OCI-LY1 (cell line): Measurements from ENCODE around the gene CENPT.

Source experiments
- H2AFZ ChIP-seq: fragments of 200-600 bp; sonication (generic), shearing (Covaris generic); 2 replicates; pipeline ENCODE4 v1.6.0; 2014; ENCODE audit warnings: antibody characterized with exemption, mild to moderate bottlenecking, low read length
- H3F3A ChIP-seq: fragments of 200-600 bp; sonication (generic), shearing (Covaris generic); 2 replicates; pipeline ENCODE4 v1.6.0; 2014; ENCODE audit warnings: mild to moderate bottlenecking, antibody characterized with exemption, low read length, moderate library complexity; ENCODE audit not compliant: insufficient read depth
- H3K27ac ChIP-seq: fragments of 200-600 bp; sonication (generic); 2 replicates; pipeline ENCODE4 v1.5.1; 2014; ENCODE audit warnings: low read length, mixed run types, mild to moderate bottlenecking, low read depth; ENCODE audit not compliant: poor library complexity, severe bottlenecking
- H3K27me3 ChIP-seq: fragments of 200-600 bp; sonication (generic); 2 replicates; pipeline ENCODE4 v1.6.0; 2014; ENCODE audit warnings: antibody characterized with exemption, mild to moderate bottlenecking, low read length, moderate library complexity; ENCODE audit not compliant: insufficient read depth
- H3K36me3 ChIP-seq: fragments of 200-600 bp; sonication (generic); 2 replicates; pipeline ENCODE4 v1.6.1; 2014; ENCODE audit warnings: mild to moderate bottlenecking, antibody characterized with exemption, low read length, moderate library complexity, mixed read lengths; ENCODE audit not compliant: insufficient read depth
- H3K4me1 ChIP-seq: fragments of 200-600 bp; sonication (generic); 2 replicates; pipeline ENCODE4 v1.5.1; 2014; ENCODE audit warnings: mild to moderate bottlenecking, low read length, moderate library complexity; ENCODE audit not compliant: insufficient read depth, severe bottlenecking
- H3K4me2 ChIP-seq: fragments of 200-600 bp; sonication (generic), shearing (Covaris generic); 2 replicates; pipeline ENCODE4 v1.6.1; 2014; ENCODE audit warnings: low read length
- H3K4me3 ChIP-seq: fragments of 200-600 bp; sonication (generic); 2 replicates; pipeline ENCODE4 v1.5.1; 2014; ENCODE audit warnings: low read length, low read depth, mild to moderate bottlenecking, mixed read lengths; ENCODE audit not compliant: poor library complexity, severe bottlenecking
- H3K79me2 ChIP-seq: fragments of 200-600 bp; shearing (Covaris generic); 2 replicates; pipeline ENCODE4 v1.6.1; 2016; ENCODE audit warnings: mixed run types, low read length, mixed read lengths; ENCODE audit not compliant: insufficient read depth
- H3K9ac ChIP-seq: fragments of 200-600 bp; sonication (generic), shearing (Covaris generic); 2 replicates; pipeline ENCODE4 v1.6.1; 2014; ENCODE audit warnings: mild to moderate bottlenecking, low read length, mixed read lengths
- H3K9me2 ChIP-seq: fragments of 200-600 bp; sonication (generic), shearing (Covaris generic); 2 replicates; pipeline ENCODE4 v1.6.1; 2014; ENCODE audit warnings: low read depth, mild to moderate bottlenecking, low read length, mixed read lengths
- H3K9me3 ChIP-seq: fragments of 200-600 bp; shearing (Covaris generic); 2 replicates; pipeline ENCODE4 v1.6.1; 2014; ENCODE audit warnings: low read length, mixed read lengths
- H4K20me1 ChIP-seq: fragments of 200-600 bp; sonication (generic), shearing (Covaris generic); 2 replicates; pipeline ENCODE4 v1.6.0; 2016; ENCODE audit warnings: mild to moderate bottlenecking, low read length; ENCODE audit not compliant: insufficient read depth
- EZH2 ChIP-seq: fragments of 200-600 bp; sonication (generic), shearing (Covaris generic); IDR thresholded peaks from 2 replicates; pipeline ENCODE4 v1.8.0; 2017; ENCODE audit warnings: borderline replicate concordance, mixed run types, mild to moderate bottlenecking, antibody characterized with exemption, low read length, moderate library complexity, mixed read lengths
- TF ChIP-seq, protein P1 (sequence below): fragments of 200-600 bp; sonication (generic), shearing (Covaris generic); IDR thresholded peaks from 2 replicates; pipeline ENCODE4 v1.5.1; 2017; ENCODE audit warnings: mild to moderate bottlenecking, antibody characterized with exemption, low read length, moderate library complexity, mixed read lengths

Gene CENPT

GRCh38 chr16:67860589-67861398, 13.3 kb upstream of the CENPT start:
- Histone ChIP-seq H3K79me2 (peaks cover 61% of the 10 kb centered on the region), H3K4me3 (no peak overlapping the region), H3K9me3 (no peaks in the 10 kb centered on the region), H4K20me1 (no peaks in the 10 kb centered on the region), H3K27me3 (no peaks in the 10 kb centered on the region), H3K4me2 (no peak overlapping the region), H3K9me2 (no peaks in the 10 kb centered on the region), H2AFZ (no peak overlapping the region), H3K4me1 (no peaks in the 10 kb centered on the region), H3K36me3 (peaks cover 41% of the 10 kb centered on the region; the same call in 1 of the 2 replicates), H3K9ac (no peak overlapping the region), H3F3A (no peaks in the 10 kb centered on the region), H3K27ac (no peak overlapping the region)
- TF ChIP-seq, protein P1, sequence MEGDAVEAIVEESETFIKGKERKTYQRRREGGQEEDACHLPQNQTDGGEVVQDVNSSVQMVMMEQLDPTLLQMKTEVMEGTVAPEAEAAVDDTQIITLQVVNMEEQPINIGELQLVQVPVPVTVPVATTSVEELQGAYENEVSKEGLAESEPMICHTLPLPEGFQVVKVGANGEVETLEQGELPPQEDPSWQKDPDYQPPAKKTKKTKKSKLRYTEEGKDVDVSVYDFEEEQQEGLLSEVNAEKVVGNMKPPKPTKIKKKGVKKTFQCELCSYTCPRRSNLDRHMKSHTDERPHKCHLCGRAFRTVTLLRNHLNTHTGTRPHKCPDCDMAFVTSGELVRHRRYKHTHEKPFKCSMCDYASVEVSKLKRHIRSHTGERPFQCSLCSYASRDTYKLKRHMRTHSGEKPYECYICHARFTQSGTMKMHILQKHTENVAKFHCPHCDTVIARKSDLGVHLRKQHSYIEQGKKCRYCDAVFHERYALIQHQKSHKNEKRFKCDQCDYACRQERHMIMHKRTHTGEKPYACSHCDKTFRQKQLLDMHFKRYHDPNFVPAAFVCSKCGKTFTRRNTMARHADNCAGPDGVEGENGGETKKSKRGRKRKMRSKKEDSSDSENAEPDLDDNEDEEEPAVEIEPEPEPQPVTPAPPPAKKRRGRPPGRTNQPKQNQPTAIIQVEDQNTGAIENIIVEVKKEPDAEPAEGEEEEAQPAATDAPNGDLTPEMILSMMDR = no peak
- TF ChIP-seq EZH2 = no peak

DNA sequence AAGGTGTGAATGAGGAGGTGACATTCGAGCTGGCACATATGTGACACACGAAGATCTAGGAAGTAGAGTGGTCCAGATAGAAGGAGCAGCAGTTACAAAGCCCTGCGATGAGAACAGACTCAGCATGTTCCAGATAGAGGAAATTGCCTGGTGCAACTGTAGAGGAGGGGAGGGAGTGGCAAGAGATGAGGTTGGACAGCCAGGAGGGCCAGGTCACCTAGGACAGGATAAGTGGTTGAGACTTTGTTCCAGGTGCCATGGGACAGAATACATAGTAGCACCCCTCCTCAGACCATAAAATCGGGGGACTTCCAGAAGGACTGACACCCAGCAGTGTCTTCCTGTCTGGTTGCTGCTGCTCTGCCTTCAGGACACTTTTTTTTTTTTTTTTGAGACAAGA, 11.0 kb upstream of the CENPT start:
- Histone ChIP-seq H4K20me1 (no peaks in the 10 kb centered on the region), H3K4me2 (no peak overlapping the region), H3K27ac (no peak overlapping the region), H3K4me1 (no peaks in the 10 kb centered on the region), H3K4me3 (no peak overlapping the region), H3K36me3 (peaks cover 26% of the 10 kb centered on the region; the same call in 1 of the 2 replicates), H3K79me2 (peaks cover 82% of the 10 kb centered on the region), H2AFZ (no peak overlapping the region), H3K27me3 (no peaks in the 10 kb centered on the region), H3K9me2 (no peaks in the 10 kb centered on the region), H3F3A (no peaks in the 10 kb centered on the region), H3K9me3 (no peaks in the 10 kb centered on the region), H3K9ac (no peak overlapping the region)
- TF ChIP-seq, protein P1 = no peak
- TF ChIP-seq EZH2 = no peak

DNA sequence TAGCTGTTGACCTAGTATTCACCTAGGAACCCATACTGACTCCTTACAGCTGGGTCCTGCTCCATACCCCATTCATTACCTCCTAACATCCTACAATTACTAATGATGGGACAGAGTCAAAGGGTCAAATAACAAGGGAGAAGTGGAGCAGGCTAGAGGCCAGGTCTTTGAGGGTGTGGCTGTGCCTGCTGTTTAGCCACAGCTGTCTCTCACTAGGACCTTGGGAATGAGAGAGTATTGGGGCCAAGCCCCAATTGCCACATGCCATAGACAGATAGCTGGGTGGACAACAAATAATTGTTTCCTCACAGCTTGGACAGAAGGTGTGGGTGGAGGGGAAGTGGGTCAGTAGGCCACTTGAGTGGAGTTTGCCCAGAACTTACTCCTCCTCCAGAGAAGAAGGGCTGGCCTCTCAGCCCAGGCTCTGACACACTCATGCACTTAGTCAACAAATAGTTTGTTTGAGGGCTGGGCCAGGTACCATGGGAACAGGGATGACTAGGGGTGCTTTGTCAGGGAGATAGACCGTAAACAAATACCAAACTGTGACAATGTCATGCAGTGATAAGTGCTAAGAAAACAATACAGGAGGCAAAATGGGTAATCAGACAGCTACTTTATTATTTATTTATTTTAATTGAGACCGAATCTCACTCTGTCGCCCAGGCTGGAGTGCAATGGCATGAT, 10.2 kb upstream of the CENPT start:
- no peak overlapping the region for H3K4me2 ChIP-seq
- no peaks in the 10 kb centered on the region for H3K4me1 ChIP-seq
- H3K4me3 ChIP-seq = no peak overlapping the region
- no peaks in the 10 kb centered on the region for H3K27me3 ChIP-seq
- H3K27ac ChIP-seq = no peak overlapping the region
- TF ChIP-seq EZH2 = no peak
- TF ChIP-seq, protein P1 = no peak
- H2AFZ ChIP-seq = no peak overlapping the region
- H3K9ac ChIP-seq = no peak overlapping the region
- no peaks in the 10 kb centered on the region for H3F3A ChIP-seq
- peaks cover 82% of the 10 kb centered on the region for H3K79me2 ChIP-seq
- no peaks in the 10 kb centered on the region for H3K9me3 ChIP-seq
- peaks cover 23% of the 10 kb centered on the region; the same call in 1 of the 2 replicates for H3K36me3 ChIP-seq
- no peaks in the 10 kb centered on the region for H3K9me2 ChIP-seq
- H4K20me1 ChIP-seq = no peaks in the 10 kb centered on the region
